Measurements from ENCODE around the gene RNF148.
"Not testable (repeated sequence)": the region's sequence is repeated elsewhere in the genome, so short reads cannot be mapped to it uniquely, and the experiment has no call there.

Gene RNF148

GRCh38 chr7:122689346-122690109 is 13.2 kb downstream of the RNF148 start:
- Mint-ChIP-seq H3K27ac (no peak overlapping the region), H3K27me3 (ENCODE audit: low read depth, poor library complexity) (peaks cover 4% of the 10 kb centered on the region), H3K4me1 (peaks cover 5% of the 10 kb centered on the region), H3K9me3 (peaks cover 8% of the 10 kb centered on the region), H3K36me3 (ENCODE audit: low read depth) (peaks cover 5% of the 10 kb centered on the region), H3K4me3 (no peak overlapping the region)
- TF ChIP-seq CTCF (IDR thresholded peaks at IDR 0.05), result no peak
- no peak for DNase-seq

- no peak overlapping the region for H3K27ac Mint-ChIP-seq
- no peak overlapping the region for H3K4me3 Mint-ChIP-seq
- H3K4me1 Mint-ChIP-seq, result peaks cover 5% of the 10 kb centered on the region
- peaks cover 5% of the 10 kb centered on the region for H3K36me3 Mint-ChIP-seq (ENCODE audit: low read depth)
- H3K9me3 Mint-ChIP-seq, result peaks cover 8% of the 10 kb centered on the region
- no peak for TF ChIP-seq CTCF (IDR thresholded peaks at IDR 0.05)
- H3K27me3 Mint-ChIP-seq (ENCODE audit: low read depth, poor library complexity), result peaks cover 4% of the 10 kb centered on the region
- DNase-seq, result no peak
These were observed 14.2 kb downstream of the RNF148 start for GRCh38 chr7:122688400-122688998.

- Mint-ChIP-seq H3K4me1 (peaks cover 5% of the 10 kb centered on the region), H3K27me3 (ENCODE audit: low read depth, poor library complexity) (peaks cover under 1% of the 10 kb centered on the region), H3K4me3 (no peak overlapping the region), H3K9me3 (no peaks in the 10 kb centered on the region), H3K36me3 (ENCODE audit: low read depth) (no peaks in the 10 kb centered on the region), H3K27ac (no peak overlapping the region)
- no peak for DNase-seq
- no peak for TF ChIP-seq CTCF (IDR thresholded peaks at IDR 0.05)
These were observed 16.3 kb downstream of the RNF148 start for GRCh38 chr7:122686360-122686878.

GRCh38 chr7:122684504-122684903 is 18.2 kb downstream of the RNF148 start:
- Mint-ChIP-seq H3K27ac (no peak overlapping the region), H3K9me3 (no peaks in the 10 kb centered on the region), H3K36me3 (ENCODE audit: low read depth) (no peaks in the 10 kb centered on the region), H3K4me3 (no peak overlapping the region), H3K4me1 (peaks cover 7% of the 10 kb centered on the region), H3K27me3 (ENCODE audit: low read depth, poor library complexity) (no peaks in the 10 kb centered on the region)
- DNase-seq, result no peak
- TF ChIP-seq CTCF (IDR thresholded peaks at IDR 0.05), result no peak

GRCh38 chr7:122682815-122683550 is 19.7 kb downstream of the RNF148 start:
- Mint-ChIP-seq H3K4me1 (peaks cover 6% of the 10 kb centered on the region), H3K4me3 (no peak overlapping the region), H3K27ac (no peak overlapping the region), H3K9me3 (no peaks in the 10 kb centered on the region), H3K36me3 (ENCODE audit: low read depth) (no peaks in the 10 kb centered on the region), H3K27me3 (ENCODE audit: low read depth, poor library complexity) (no peaks in the 10 kb centered on the region)
- TF ChIP-seq CTCF (IDR thresholded peaks at IDR 0.05), result no peak
- DNase-seq, result no peak

- not testable (repeated sequence) for H3K4me1 Mint-ChIP-seq; DNase-seq; H3K4me3 Mint-ChIP-seq; H3K36me3 Mint-ChIP-seq (ENCODE audit: low read depth); H3K27ac Mint-ChIP-seq; H3K27me3 Mint-ChIP-seq (ENCODE audit: low read depth, poor library complexity); H3K9me3 Mint-ChIP-seq
These were observed 21.5 kb downstream of the RNF148 start for GRCh38 chr7:122681186-122681585.

Measured in nephron progenitor cell (in vitro differentiated cells).